HepG2 (cell line): Measurements from ENCODE around the gene DCST2. TPM values are rescaled to one million over a fixed set of nuclear protein-coding genes. Genes with fewer than 3 reads are reported as not detected.
A peak's percentile ranks its signal among the peaks of the same experiment; 100 is the strongest.

Source experiments
- BORCS8-MEF2B ChIP-seq: sonication (generic); formaldehyde crosslinking; IDR thresholded peaks from 2 replicates; pipeline ENCODE4 v1.8.0; 2022; ENCODE audit warnings: mild to moderate bottlenecking, missing genetic modification reagents
- CBX5 ChIP-seq: sonication (generic); formaldehyde crosslinking; IDR thresholded peaks from 2 replicates; pipeline ENCODE4 v1.4.0; 2020; ENCODE audit warnings: missing genetic modification reagents, borderline replicate concordance
- IKZF4 ChIP-seq: sonication (generic); formaldehyde crosslinking; IDR thresholded peaks from 2 replicates; pipeline ENCODE4 v1.5.1; 2020; ENCODE audit warnings: borderline replicate concordance, mild to moderate bottlenecking, low read depth, missing genetic modification reagents; ENCODE audit errors: not compliant biosample characterization
- IRX3 ChIP-seq: sonication (generic); formaldehyde crosslinking; IDR thresholded peaks from 2 replicates; pipeline ENCODE4 v1.8.1; 2023; ENCODE audit warnings: mild to moderate bottlenecking, low read depth, missing genetic modification reagents, borderline replicate concordance
- KDM5A ChIP-seq: fragments of 200-600 bp; sonication (generic); IDR thresholded peaks from 2 replicates; pipeline ENCODE4 v1.7.0; 2018; ENCODE audit warnings: antibody characterized with exemption, mild to moderate bottlenecking, low read length, borderline replicate concordance
- MAF1 ChIP-seq: sonication (generic); formaldehyde crosslinking; IDR thresholded peaks from 2 replicates; pipeline ENCODE4 v1.5.0; 2020; ENCODE audit warnings: missing genetic modification reagents, borderline replicate concordance
- MAFG ChIP-seq: sonication (generic); formaldehyde crosslinking; IDR thresholded peaks from 2 replicates; pipeline ENCODE4 v1.5.1; 2020; ENCODE audit warnings: mild to moderate bottlenecking, missing genetic modification reagents
- NFIC ChIP-seq: IDR thresholded peaks from 2 replicates; pipeline ENCODE4 v1.6.1; 2012; ENCODE audit warnings: mild to moderate bottlenecking, low read length, inconsistent platforms
- RARG ChIP-seq: sonication (generic); formaldehyde crosslinking; IDR thresholded peaks from 2 replicates; pipeline ENCODE4 v1.4.0; 2020; ENCODE audit warnings: low read depth, mild to moderate bottlenecking, missing genetic modification reagents
- SMC3 ChIP-seq: IDR thresholded peaks from 2 replicates; pipeline ENCODE4 v1.6.1; 2011; ENCODE audit warnings: low read length, improper control_type of control experiment
- TGIF2 ChIP-seq: IDR thresholded peaks from 2 replicates; pipeline ENCODE4 v1.6.1; 2016; ENCODE audit warnings: control low read depth, missing compliant biosample characterization
- ZNF124 ChIP-seq: sonication (generic); formaldehyde crosslinking; IDR thresholded peaks from 2 replicates; pipeline ENCODE4 v1.4.0; 2020; ENCODE audit warnings: missing genetic modification reagents
- ZNF143 ChIP-seq: sonication (generic); formaldehyde crosslinking; IDR thresholded peaks from 2 replicates; pipeline ENCODE4 v1.4.0; 2020; ENCODE audit warnings: missing genetic modification reagents
- ZNF234 ChIP-seq: sonication (generic); formaldehyde crosslinking; conservative IDR thresholded peaks from 2 replicates; pipeline ENCODE4 v1.5.1; 2020; ENCODE audit warnings: mild to moderate bottlenecking, missing genetic modification reagents
- ZNF557 ChIP-seq: sonication (generic); formaldehyde crosslinking; IDR thresholded peaks from 2 replicates; pipeline ENCODE4 v1.4.0; 2020; ENCODE audit warnings: missing genetic modification reagents
- ZNF761 ChIP-seq: sonication (generic); formaldehyde crosslinking; conservative IDR thresholded peaks from 2 replicates; pipeline ENCODE4 v1.4.0; 2020; ENCODE audit warnings: mild to moderate bottlenecking, missing genetic modification reagents
- polyA plus RNA-seq, 8 experiments: library from polyadenylated mRNA; depleted of rRNA in 3 of 8; stranded (reverse) in 7 of 8; unstranded in 1 of 8; fragments of >200 nt; fragmentation: Illumina TruSeq in 4 of 8; extraction: Trizol in 4 of 8; gene quantifications; 2 replicates each; pipeline versions ENCODE4 v1.2.1 to v1.2.3, GENCODE V29; 2011 to 2016; ENCODE audit warnings: low read depth in 4 of 8, missing spikeins in 1 of 8, mixed read lengths in 1 of 8; ENCODE audit not compliant: insufficient read depth in 1 of 8
- total RNA-seq, 5 experiments: library from RNA; depleted of rRNA; stranded (reverse); fragments of >200 nt; fragmentation: Illumina TruSeq; extraction: Trizol; gene quantifications; 2 replicates each; pipeline ENCODE4 v1.2.3, GENCODE V29; 2016; ENCODE audit warnings: low read depth in 1 of 5
- TF ChIP-seq, protein P1 (sequence below): sonication (generic); formaldehyde crosslinking; IDR thresholded peaks from 2 replicates; pipeline ENCODE4 v1.5.1; 2020; ENCODE audit warnings: mild to moderate bottlenecking, missing genetic modification reagents, moderate library complexity
- TF ChIP-seq, protein P2 (sequence below): sonication (generic); formaldehyde crosslinking; IDR thresholded peaks from 2 replicates; pipeline ENCODE4 v1.8.0; 2022; ENCODE audit warnings: mild to moderate bottlenecking, missing genetic modification reagents
- TF ChIP-seq, protein P3 (sequence below): sonication (generic); formaldehyde crosslinking; IDR thresholded peaks from 2 replicates; pipeline ENCODE4 v1.8.0; 2022; ENCODE audit warnings: mild to moderate bottlenecking, missing genetic modification reagents, borderline replicate concordance
- TF ChIP-seq, protein P4 (sequence below): sonication (generic); formaldehyde crosslinking; IDR thresholded peaks from 2 replicates; pipeline ENCODE4 v1.8.1; 2022; ENCODE audit warnings: mild to moderate bottlenecking, missing genetic modification reagents
- TF ChIP-seq, protein P5 (sequence below): sonication (generic); formaldehyde crosslinking; IDR thresholded peaks from 2 replicates; pipeline ENCODE4 v1.4.0; 2020; ENCODE audit warnings: missing genetic modification reagents, borderline replicate concordance

The DCST2 gene
- total and polyA plus RNA-seq, 2 of the 13 experiments (the other 11 are each of a cell fraction or from before 2014, with no cell fraction given): 0.74 TPM; not detected in 1

DNA sequence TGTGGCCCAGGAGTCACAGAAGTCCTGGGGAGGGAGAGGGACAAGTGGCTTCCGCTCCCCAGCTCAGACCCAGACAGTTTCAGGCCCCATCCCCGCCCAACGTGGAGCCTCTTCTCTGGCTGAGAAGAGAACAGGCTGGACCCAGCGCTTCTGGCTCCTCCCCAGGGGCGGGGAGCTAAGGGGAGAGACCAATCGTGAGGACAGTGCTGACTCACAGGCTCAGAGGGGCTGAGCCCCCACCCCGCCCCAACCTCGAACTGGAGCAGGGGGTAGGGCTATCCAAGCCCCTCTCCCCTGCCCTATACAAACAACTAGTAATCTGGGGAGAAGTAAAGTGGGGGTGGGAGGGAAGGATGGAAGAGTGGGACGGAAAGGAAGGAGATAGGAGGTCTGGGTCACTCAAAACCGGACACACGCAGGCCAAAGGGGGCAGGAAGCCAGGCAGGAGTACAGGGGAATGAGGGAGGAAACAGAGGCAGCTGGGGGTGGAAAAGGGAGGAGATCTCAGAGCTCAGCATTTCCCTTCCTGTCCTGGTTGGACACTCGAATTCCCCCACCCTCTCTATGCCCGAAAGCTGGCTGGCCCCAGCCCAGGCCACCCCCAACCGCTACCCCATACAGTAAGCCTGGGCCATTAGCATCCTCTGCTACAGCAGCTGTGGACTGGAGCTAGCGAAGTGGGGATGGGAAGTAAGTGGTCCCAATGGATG lies 62.8 kb downstream of the DCST2 start, which contains the start of gene SHC1 (continued):
- TF ChIP-seq, protein P1, sequence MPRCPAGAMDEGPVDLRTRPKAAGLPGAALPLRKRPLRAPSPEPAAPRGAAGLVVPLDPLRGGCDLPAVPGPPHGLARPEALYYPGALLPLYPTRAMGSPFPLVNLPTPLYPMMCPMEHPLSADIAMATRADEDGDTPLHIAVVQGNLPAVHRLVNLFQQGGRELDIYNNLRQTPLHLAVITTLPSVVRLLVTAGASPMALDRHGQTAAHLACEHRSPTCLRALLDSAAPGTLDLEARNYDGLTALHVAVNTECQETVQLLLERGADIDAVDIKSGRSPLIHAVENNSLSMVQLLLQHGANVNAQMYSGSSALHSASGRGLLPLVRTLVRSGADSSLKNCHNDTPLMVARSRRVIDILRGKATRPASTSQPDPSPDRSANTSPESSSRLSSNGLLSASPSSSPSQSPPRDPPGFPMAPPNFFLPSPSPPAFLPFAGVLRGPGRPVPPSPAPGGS (CRISPR knock-in tag): no peak
- TF ChIP-seq ZNF234 (CRISPR knock-in tag): no peak
- TF ChIP-seq, protein P2, sequence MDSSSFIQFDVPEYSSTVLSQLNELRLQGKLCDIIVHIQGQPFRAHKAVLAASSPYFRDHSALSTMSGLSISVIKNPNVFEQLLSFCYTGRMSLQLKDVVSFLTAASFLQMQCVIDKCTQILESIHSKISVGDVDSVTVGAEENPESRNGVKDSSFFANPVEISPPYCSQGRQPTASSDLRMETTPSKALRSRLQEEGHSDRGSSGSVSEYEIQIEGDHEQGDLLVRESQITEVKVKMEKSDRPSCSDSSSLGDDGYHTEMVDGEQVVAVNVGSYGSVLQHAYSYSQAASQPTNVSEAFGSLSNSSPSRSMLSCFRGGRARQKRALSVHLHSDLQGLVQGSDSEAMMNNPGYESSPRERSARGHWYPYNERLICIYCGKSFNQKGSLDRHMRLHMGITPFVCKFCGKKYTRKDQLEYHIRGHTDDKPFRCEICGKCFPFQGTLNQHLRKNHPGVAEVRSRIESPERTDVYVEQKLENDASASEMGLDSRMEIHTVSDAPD (CRISPR knock-in tag): no peak
- no peak for TF ChIP-seq BORCS8-MEF2B (CRISPR knock-in tag)
- TF ChIP-seq ZNF143 (CRISPR knock-in tag): no peak
- TF ChIP-seq KDM5A: no peak
- no peak for TF ChIP-seq IKZF4
- TF ChIP-seq, protein P3, sequence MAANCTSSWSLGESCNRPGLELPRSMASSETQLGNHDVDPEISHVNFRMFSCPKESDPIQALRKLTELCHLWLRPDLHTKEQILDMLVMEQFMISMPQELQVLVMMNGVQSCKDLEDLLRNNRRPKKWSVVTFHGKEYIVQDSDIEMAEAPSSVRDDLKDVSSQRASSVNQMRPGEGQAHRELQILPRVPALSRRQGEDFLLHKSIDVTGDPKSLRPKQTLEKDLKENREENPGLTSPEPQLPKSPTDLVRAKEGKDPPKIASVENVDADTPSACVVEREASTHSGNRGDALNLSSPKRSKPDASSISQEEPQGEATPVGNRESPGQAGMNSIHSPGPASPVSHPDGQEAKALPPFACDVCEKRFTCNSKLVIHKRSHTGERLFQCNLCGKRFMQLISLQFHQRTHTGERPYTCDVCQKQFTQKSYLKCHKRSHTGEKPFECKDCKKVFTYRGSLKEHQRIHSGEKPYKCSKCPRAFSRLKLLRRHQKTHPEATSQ (CRISPR knock-in tag): no peak
- 0 out of 2 replicates have a peak, but pooled peaks have one; percentile 38 for TF ChIP-seq ZNF124 (CRISPR knock-in tag)
- TF ChIP-seq RARG: no peak
- TF ChIP-seq, protein P4, sequence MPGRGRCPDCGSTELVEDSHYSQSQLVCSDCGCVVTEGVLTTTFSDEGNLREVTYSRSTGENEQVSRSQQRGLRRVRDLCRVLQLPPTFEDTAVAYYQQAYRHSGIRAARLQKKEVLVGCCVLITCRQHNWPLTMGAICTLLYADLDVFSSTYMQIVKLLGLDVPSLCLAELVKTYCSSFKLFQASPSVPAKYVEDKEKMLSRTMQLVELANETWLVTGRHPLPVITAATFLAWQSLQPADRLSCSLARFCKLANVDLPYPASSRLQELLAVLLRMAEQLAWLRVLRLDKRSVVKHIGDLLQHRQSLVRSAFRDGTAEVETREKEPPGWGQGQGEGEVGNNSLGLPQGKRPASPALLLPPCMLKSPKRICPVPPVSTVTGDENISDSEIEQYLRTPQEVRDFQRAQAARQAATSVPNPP (CRISPR knock-in tag): no peak
- no peak for TF ChIP-seq MAFG (CRISPR knock-in tag)
- TF ChIP-seq ZNF557: 0 out of 2 replicates have a peak, but pooled peaks have one; percentile 45
- TF ChIP-seq TGIF2 (CRISPR knock-in tag): no peak
- no peak for TF ChIP-seq CBX5 (CRISPR knock-in tag)
- TF ChIP-seq, protein P5, sequence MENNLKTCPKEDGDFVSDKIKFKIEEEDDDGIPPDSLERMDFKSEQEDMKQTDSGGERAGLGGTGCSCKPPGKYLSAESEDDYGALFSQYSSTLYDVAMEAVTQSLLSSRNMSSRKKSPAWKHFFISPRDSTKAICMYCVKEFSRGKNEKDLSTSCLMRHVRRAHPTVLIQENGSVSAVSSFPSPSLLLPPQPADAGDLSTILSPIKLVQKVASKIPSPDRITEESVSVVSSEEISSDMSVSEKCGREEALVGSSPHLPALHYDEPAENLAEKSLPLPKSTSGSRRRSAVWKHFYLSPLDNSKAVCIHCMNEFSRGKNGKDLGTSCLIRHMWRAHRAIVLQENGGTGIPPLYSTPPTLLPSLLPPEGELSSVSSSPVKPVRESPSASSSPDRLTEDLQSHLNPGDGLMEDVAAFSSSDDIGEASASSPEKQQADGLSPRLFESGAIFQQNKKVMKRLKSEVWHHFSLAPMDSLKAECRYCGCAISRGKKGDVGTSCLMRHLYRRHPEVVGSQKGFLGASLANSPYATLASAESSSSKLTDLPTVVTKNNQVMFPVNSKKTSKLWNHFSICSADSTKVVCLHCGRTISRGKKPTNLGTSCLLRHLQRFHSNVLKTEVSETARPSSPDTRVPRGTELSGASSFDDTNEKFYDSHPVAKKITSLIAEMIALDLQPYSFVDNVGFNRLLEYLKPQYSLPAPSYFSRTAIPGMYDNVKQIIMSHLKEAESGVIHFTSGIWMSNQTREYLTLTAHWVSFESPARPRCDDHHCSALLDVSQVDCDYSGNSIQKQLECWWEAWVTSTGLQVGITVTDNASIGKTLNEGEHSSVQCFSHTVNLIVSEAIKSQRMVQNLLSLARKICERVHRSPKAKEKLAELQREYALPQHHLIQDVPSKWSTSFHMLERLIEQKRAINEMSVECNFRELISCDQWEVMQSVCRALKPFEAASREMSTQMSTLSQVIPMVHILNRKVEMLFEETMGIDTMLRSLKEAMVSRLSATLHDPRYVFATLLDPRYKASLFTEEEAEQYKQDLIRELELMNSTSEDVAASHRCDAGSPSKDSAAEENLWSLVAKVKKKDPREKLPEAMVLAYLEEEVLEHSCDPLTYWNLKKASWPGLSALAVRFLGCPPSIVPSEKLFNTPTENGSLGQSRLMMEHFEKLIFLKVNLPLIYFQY (CRISPR knock-in tag): 0 out of 2 replicates have a peak, but pooled peaks have one; percentile 28
- TF ChIP-seq IRX3 (CRISPR knock-in tag): no peak
- TF ChIP-seq MAF1 (CRISPR knock-in tag): no peak
- no peak for TF ChIP-seq NFIC
- TF ChIP-seq SMC3: no peak
- no peak; the same call in 1 of the 2 replicates for TF ChIP-seq ZNF761 (CRISPR knock-in tag)
